ENCODE data around the gene ACVR1B.

GRCh38 chr12:51944608-51945233 lies 6.8 kb upstream of the ACVR1B start:
- TF ChIP-seq POLR2A (IDR thresholded peaks at IDR 0.05): no peak
- TF ChIP-seq CTCF (IDR thresholded peaks at IDR 0.05): no peak
